HepG2 (cell line): ENCODE results near the gene INO80B. TPM values are rescaled to one million over a fixed set of nuclear protein-coding genes. Genes with fewer than 3 reads are reported as not detected.
A peak's percentile ranks its signal among the peaks of the same experiment; 100 is the strongest.

Experiments used
- CEBPB ChIP-seq: IDR thresholded peaks from 2 replicates; pipeline ENCODE4 v1.6.1; 2011; ENCODE audit warnings: low read depth, low read length, improper control_type of control experiment, borderline replicate concordance
- EEA1 ChIP-seq: sonication (generic); formaldehyde crosslinking; IDR thresholded peaks from 2 replicates; pipeline ENCODE4 v1.5.1; 2020; ENCODE audit warnings: mild to moderate bottlenecking, missing genetic modification reagents, borderline replicate concordance
- EZH2 ChIP-seq: conservative IDR thresholded peaks from 2 replicates; pipeline ENCODE4 v1.6.1; 2012; ENCODE audit warnings: mild to moderate bottlenecking, low read depth, low read length, moderate library complexity
- GZF1 ChIP-seq: sonication (generic); formaldehyde crosslinking; IDR thresholded peaks from 2 replicates; pipeline ENCODE4 v1.5.1; 2020; ENCODE audit warnings: mild to moderate bottlenecking, missing genetic modification reagents
- HNF1B ChIP-seq: sonication (generic); formaldehyde crosslinking; IDR thresholded peaks from 2 replicates; pipeline ENCODE4 v1.5.1; 2020; ENCODE audit warnings: mild to moderate bottlenecking, moderate library complexity, missing genetic modification reagents
- IRX3 ChIP-seq: sonication (generic); formaldehyde crosslinking; IDR thresholded peaks from 2 replicates; pipeline ENCODE4 v1.8.1; 2023; ENCODE audit warnings: mild to moderate bottlenecking, low read depth, missing genetic modification reagents, borderline replicate concordance
- KAT8 ChIP-seq: IDR thresholded peaks from 2 replicates; pipeline ENCODE4 v1.6.1; 2016; ENCODE audit warnings: missing genetic modification reagents, missing compliant biosample characterization
- KLF12 ChIP-seq: sonication (generic); formaldehyde crosslinking; IDR thresholded peaks from 2 replicates; pipeline ENCODE4 v1.4.0; 2020; ENCODE audit warnings: missing genetic modification reagents, borderline replicate concordance
- NFKB2 ChIP-seq: sonication (generic); formaldehyde crosslinking; IDR thresholded peaks from 2 replicates; pipeline ENCODE4 v1.4.0; 2020; ENCODE audit warnings: missing genetic modification reagents, borderline replicate concordance
- PHF8 ChIP-seq: sonication (generic); formaldehyde crosslinking; IDR thresholded peaks from 2 replicates; pipeline ENCODE4 v1.5.0; 2020; ENCODE audit warnings: missing genetic modification reagents
- PRDM15 ChIP-seq: sonication (generic); formaldehyde crosslinking; IDR thresholded peaks from 2 replicates; pipeline ENCODE4 v1.4.0; 2020; ENCODE audit warnings: missing genetic modification reagents
- THRA ChIP-seq: sonication (generic); formaldehyde crosslinking; IDR thresholded peaks from 2 replicates; pipeline ENCODE4 v1.4.0; 2020; ENCODE audit warnings: missing genetic modification reagents, borderline replicate concordance
- U2AF1 ChIP-seq: fragments of 200-400 bp; formaldehyde crosslinking; optimal IDR thresholded peaks from 2 replicates; pipeline ENCODE3; 2017; ENCODE audit warnings: mild to moderate bottlenecking, low read depth, low read length
- ZGPAT ChIP-seq: IDR thresholded peaks from 2 replicates; pipeline ENCODE4 v1.6.1; 2016; ENCODE audit warnings: mild to moderate bottlenecking
- ZKSCAN1 ChIP-seq: fragments of 150-350 bp; IDR thresholded peaks from 2 replicates; pipeline ENCODE4 v1.6.1; 2014; ENCODE audit warnings: low read length
- ZNF3 ChIP-seq: IDR thresholded peaks from 2 replicates; pipeline ENCODE4 v1.7.0; 2017; ENCODE audit warnings: inconsistent platforms
- ZNF382 ChIP-seq: sonication (generic); formaldehyde crosslinking; IDR thresholded peaks from 2 replicates; pipeline ENCODE4 v1.5.0; 2020; ENCODE audit warnings: missing genetic modification reagents, mild to moderate bottlenecking, borderline replicate concordance
- ZNF430 ChIP-seq: sonication (generic); formaldehyde crosslinking; IDR thresholded peaks from 2 replicates; pipeline ENCODE4 v1.9.0; 2021; ENCODE audit warnings: mild to moderate bottlenecking, missing genetic modification reagents
- ZNF468 ChIP-seq: sonication (generic); formaldehyde crosslinking; IDR thresholded peaks from 2 replicates; pipeline ENCODE4 v1.8.0; 2022; ENCODE audit warnings: mild to moderate bottlenecking, moderate library complexity, missing genetic modification reagents
- ZNF614 ChIP-seq: IDR thresholded peaks from 2 replicates; pipeline ENCODE4 v1.6.1; 2018; ENCODE audit warnings: missing biosample characterization, missing genetic modification reagents, inconsistent platforms, borderline replicate concordance
- ZNF652 ChIP-seq: IDR thresholded peaks from 2 replicates; pipeline ENCODE4 v1.6.1; 2016; ENCODE audit warnings: low read depth, borderline replicate concordance
- ZNF709 ChIP-seq: sonication (generic); formaldehyde crosslinking; IDR thresholded peaks from 2 replicates; pipeline ENCODE4 v1.5.0; 2020; ENCODE audit warnings: mild to moderate bottlenecking, missing genetic modification reagents
- polyA plus RNA-seq, 8 experiments: library from polyadenylated mRNA; depleted of rRNA in 3 of 8; stranded (reverse) in 7 of 8; unstranded in 1 of 8; fragments of >200 nt; fragmentation: Illumina TruSeq in 4 of 8; extraction: Trizol in 4 of 8; gene quantifications; 2 replicates each; pipeline versions ENCODE4 v1.2.1 to v1.2.3, GENCODE V29; 2011 to 2016; ENCODE audit warnings: low read depth in 4 of 8, missing spikeins in 1 of 8, mixed read lengths in 1 of 8; ENCODE audit not compliant: insufficient read depth in 1 of 8
- total RNA-seq, 5 experiments: library from RNA; depleted of rRNA; stranded (reverse); fragments of >200 nt; fragmentation: Illumina TruSeq; extraction: Trizol; gene quantifications; 2 replicates each; pipeline ENCODE4 v1.2.3, GENCODE V29; 2016; ENCODE audit warnings: low read depth in 1 of 5

INO80B gene
- total and polyA plus RNA-seq, 2 of the 13 experiments (the other 11 are each of a cell fraction or from before 2014, with no cell fraction given), result 6.2 to 14.5 TPM

GRCh38 chr2:74472086-74472944 lies 17.4 kb downstream of the INO80B start, which contains the start of gene MRPL53 (continued):
- TF ChIP-seq EZH2 (no peak), PHF8 (peak; percentile 97), KAT8 (CRISPR knock-in tag) (peak; percentile 99), CEBPB (no peak), GZF1 (CRISPR knock-in tag) (peak; percentile 88), IRX3 (CRISPR knock-in tag) (peak; percentile 71; the same call in 1 of the 2 replicates), U2AF1 (peak; percentile 93), NFKB2 (peak; percentile 98), EEA1 (peak; percentile 81; the same call in 1 of the 2 replicates), PRDM15 (peak; percentile 46; the same call in 1 of the 2 replicates), THRA (peak; percentile 71; the same call in 1 of the 2 replicates), KLF12 (peak; percentile 54; the same call in 1 of the 2 replicates), HNF1B (CRISPR knock-in tag) (peak; percentile 97), ZNF709 (CRISPR knock-in tag) (no peak; the same call in none of the 2 replicates), ZKSCAN1 (no peak), ZNF614 (CRISPR knock-in tag) (peak; percentile 98), ZNF382 (CRISPR knock-in tag) (no peak), ZNF3 (CRISPR knock-in tag) (no peak), ZGPAT (peak; percentile 95), ZNF430 (CRISPR knock-in tag) (peak; percentile 74; the same call in 1 of the 2 replicates), ZNF468 (CRISPR knock-in tag) (peak; percentile 91), ZNF652 (peak; percentile 49; the same call in 1 of the 2 replicates)
